SH-SY5Y (cell line): ENCODE data around the gene HNRNPU.

ENCODE experiments used
- GATA2 ChIP-seq: IDR thresholded peaks from 2 replicates; pipeline ENCODE4 v1.6.1; 2011; ENCODE audit warnings: mild to moderate bottlenecking, low read depth, low read length
- GATA3 ChIP-seq: IDR thresholded peaks from 2 replicates; pipeline ENCODE4 v1.6.1; 2011; ENCODE audit warnings: low read depth, mild to moderate bottlenecking, low read length, moderate library complexity

- TF ChIP-seq GATA2 (no peak), GATA3 (no peak)
Observed at GRCh38 chr1:244839656-244840055, 24.7 kb downstream of the HNRNPU start.
